SK-N-SH (cell line): ENCODE data around the gene PRDM10. TPM values are rescaled to one million over a fixed set of nuclear protein-coding genes. Genes with fewer than 3 reads are reported as not detected.

Source experiments
- CTCF ChIA-PET: fragments of 300-600, 350-600 bp; formaldehyde crosslinking; extraction: SDS; loops from one replicate; lab custom pipeline; 2021; lab: Yijun Ruan, JAX
- POLR2A ChIA-PET: fragments of 350-600 bp; sonication (Branson Sonifier 250); formaldehyde crosslinking; extraction: SDS; loops from one replicate; lab custom pipeline; 2020; ENCODE audit warnings: antibody characterized with exemption, inconsistent platforms; lab: Yijun Ruan, JAX
- DNase-seq: peaks from one replicate; pipeline ENCODE4 v3.0.0; 2012
- H2AFZ ChIP-seq: fragments of 200-600 bp; sonication (generic); 2 replicates; pipeline ENCODE4 v1.8.1; 2016; ENCODE audit warnings: antibody characterized with exemption, mild to moderate bottlenecking, low read depth
- H3F3A ChIP-seq: fragments of 200-600 bp; sonication (generic); replicated peaks from 2 replicates; pipeline ENCODE3; 2016; ENCODE audit warnings: antibody characterized with exemption, mild to moderate bottlenecking; ENCODE audit not compliant: insufficient read depth
- H3K27ac ChIP-seq, 2 experiments: fragments of 200-500 bp in 1 of 2; fragments of 200-600 bp in 1 of 2; sonication (Bioruptor generic) in 1 of 2; sonication (generic), shearing (Covaris generic) in 1 of 2; 2 replicates each; pipeline versions ENCODE4 v1.5.1 to v1.6.1; 2014 to 2016; ENCODE audit warnings: low read depth in 2 of 2, inconsistent platforms in 1 of 2, low read length in 1 of 2, mild to moderate bottlenecking in 1 of 2, mixed read lengths in 1 of 2
- H3K27me3 ChIP-seq: fragments of 200-600 bp; sonication (generic), shearing (Covaris generic); 2 replicates; pipeline ENCODE4 v1.6.1; 2016; ENCODE audit warnings: mixed run types; ENCODE audit not compliant: insufficient read depth
- H3K36me3 ChIP-seq, 2 experiments: fragments of 200-500 bp in 1 of 2; fragments of 200-600 bp in 1 of 2; sonication (Bioruptor generic) in 1 of 2; sonication (generic) in 1 of 2; replicated peaks in 1 of 2; 2 replicates each; pipeline versions ENCODE3 to v1.5.1; 2014 to 2016; ENCODE audit warnings: low read length in 1 of 2, mild to moderate bottlenecking in 1 of 2; ENCODE audit not compliant: insufficient read depth in 2 of 2, control insufficient read depth in 1 of 2
- H3K4me1 ChIP-seq, 2 experiments: fragments of 200-500 bp in 1 of 2; fragments of 200-600 bp in 1 of 2; sonication (Bioruptor generic) in 1 of 2; sonication (generic), shearing (Covaris generic) in 1 of 2; 2 replicates each; pipeline versions ENCODE4 v1.5.1 to v1.6.1; 2014 to 2016; ENCODE audit warnings: low read depth in 1 of 2, low read length in 1 of 2, mixed run types in 1 of 2; ENCODE audit not compliant: insufficient read depth in 2 of 2, control insufficient read depth in 1 of 2
- H3K4me2 ChIP-seq: fragments of 200-600 bp; sonication (generic), shearing (Covaris generic); 2 replicates; pipeline ENCODE4 v1.6.1; 2017; ENCODE audit warnings: mixed run types
- H3K4me3 ChIP-seq, 2 experiments: fragments of 200-500 bp in 1 of 2; fragments of 200-600 bp in 1 of 2; sonication (Bioruptor generic) in 1 of 2; sonication (generic), shearing (Covaris generic) in 1 of 2; 2 replicates each; pipeline versions ENCODE4 v1.5.1 to v1.8.1; 2014 to 2016; ENCODE audit warnings: low read depth in 2 of 2, inconsistent platforms in 1 of 2, low read length in 1 of 2, mild to moderate bottlenecking in 1 of 2, mixed read lengths in 1 of 2, moderate library complexity in 1 of 2
- H3K79me2 ChIP-seq: fragments of 200-600 bp; sonication (generic); 2 replicates; pipeline ENCODE4 v1.8.1; 2017; ENCODE audit warnings: mild to moderate bottlenecking; ENCODE audit not compliant: insufficient read depth
- H3K9ac ChIP-seq: fragments of 200-600 bp; sonication (generic); 2 replicates; pipeline ENCODE4 v1.6.1; 2017; ENCODE audit warnings: mixed run types
- H3K9me2 ChIP-seq: fragments of 200-600 bp; sonication (generic); 2 replicates; pipeline ENCODE4 v1.6.1; 2017; ENCODE audit warnings: mixed run types
- H3K9me3 ChIP-seq: fragments of 200-600 bp; sonication (generic); 2 replicates; pipeline ENCODE4 v1.6.1; 2017; ENCODE audit warnings: mixed run types, mild to moderate bottlenecking, moderate library complexity
- H4K20me1 ChIP-seq: fragments of 200-600 bp; sonication (generic); 2 replicates; pipeline ENCODE4 v1.6.1; 2017; ENCODE audit warnings: mild to moderate bottlenecking, mixed run types; ENCODE audit not compliant: insufficient read depth
- CHD2 ChIP-seq: fragments of 150-350 bp; IDR thresholded peaks from 2 replicates; pipeline ENCODE4 v1.6.1; 2018; ENCODE audit warnings: low read length; ENCODE audit not compliant: partially characterized antibody
- EP300 ChIP-seq, 2 experiments: IDR thresholded peaks; 2 replicates each; pipeline versions ENCODE4 v1.4.0 to v1.6.1; 2012; ENCODE audit warnings: borderline replicate concordance in 1 of 2, low read depth in 1 of 2, low read length in 1 of 2
- EZH2phosphoT487 ChIP-seq: fragments of 200-600 bp; sonication (generic); IDR thresholded peaks from 2 replicates; pipeline ENCODE4 v1.6.1; 2017; ENCODE audit warnings: low read depth, mixed run types, mild to moderate bottlenecking, antibody characterized with exemption, moderate library complexity, borderline replicate concordance
- FOSL2 ChIP-seq: IDR thresholded peaks from 2 replicates; pipeline ENCODE4 v1.4.0; 2012; ENCODE audit warnings: low read depth, mild to moderate bottlenecking, moderate library complexity, borderline replicate concordance
- FOXJ3 ChIP-seq: sonication (generic); formaldehyde crosslinking; IDR thresholded peaks from 2 replicates; pipeline ENCODE4 v1.5.1; 2020; ENCODE audit warnings: mild to moderate bottlenecking, missing genetic modification reagents
- MEF2A ChIP-seq: IDR thresholded peaks from 2 replicates; pipeline ENCODE4 v1.4.0; 2012; ENCODE audit warnings: low read depth, borderline replicate concordance
- NFIC ChIP-seq: IDR thresholded peaks from 2 replicates; pipeline ENCODE4 v1.4.0; 2012; ENCODE audit warnings: borderline replicate concordance
- TAF1 ChIP-seq: IDR thresholded peaks from 2 replicates; pipeline ENCODE4 v1.6.1; 2012; ENCODE audit warnings: low read depth, mild to moderate bottlenecking, low read length, moderate library complexity, borderline replicate concordance
- TCF12 ChIP-seq: IDR thresholded peaks from 2 replicates; pipeline ENCODE4 v1.4.0; 2012
- WGBS: methylation state at CpG from one replicate; pipeline ENCODE4 v1.1.6; 2017; ENCODE audit warnings: low lambda C conversion rate; 5-methylcytosine and 5-hydroxymethylcytosine counted together
- polyA plus RNA-seq, 3 experiments: library from polyadenylated mRNA; depleted of rRNA; stranded (reverse); fragments of >200 nt; gene quantifications; 2 replicates each; pipeline ENCODE4 v1.2.3, GENCODE V29; 2012
- TF ChIP-seq, protein P1 (sequence below): IDR thresholded peaks from 2 replicates; pipeline ENCODE4 v1.4.0; 2012; ENCODE audit warnings: low read depth
- TF ChIP-seq, protein P2 (sequence below): IDR thresholded peaks from 2 replicates; pipeline ENCODE4 v1.6.1; 2012; ENCODE audit warnings: mild to moderate bottlenecking, low read depth, low read length, moderate library complexity
- TF ChIP-seq, protein P3 (sequence below): fragments of 150-350 bp; IDR thresholded peaks from 2 replicates; pipeline ENCODE4 v1.6.1; 2016; ENCODE audit warnings: mild to moderate bottlenecking, low read depth, low read length

Gene PRDM10
- polyA plus RNA-seq, 1 of the 3 experiments (the other 2 are of a cell fraction) = 1.9 TPM

DNA sequence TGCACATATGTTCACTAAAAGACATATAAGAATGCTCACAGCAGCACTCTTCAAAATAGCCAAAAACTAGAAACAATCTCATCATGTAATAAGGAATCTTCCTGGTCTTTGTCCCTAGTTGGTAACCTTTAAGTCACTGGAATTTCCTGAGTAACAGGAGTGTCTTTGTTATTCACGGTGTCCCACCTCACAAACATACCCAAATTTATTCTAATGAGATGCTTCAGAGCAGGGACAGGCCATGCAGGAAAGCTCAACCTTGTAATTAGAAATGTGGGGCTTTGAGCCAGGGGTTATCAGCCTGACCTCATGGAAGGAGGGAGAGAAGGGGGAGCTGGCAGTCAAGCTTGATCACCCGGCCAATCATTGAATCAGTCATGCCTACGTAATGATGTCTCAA lies 66.9 kb downstream of the PRDM10 start:
- DNase-seq = no peak
- Histone ChIP-seq H3K4me1 (peaks cover 0 to 7% of the 10 kb centered on the region in 2 experiments; a peak in 2 of 4 replicates), H2AFZ (no peak overlapping the region), H3K4me2 (no peak overlapping the region), H3K9me2 (no peaks in the 10 kb centered on the region), H3F3A (no peaks in the 10 kb centered on the region), H3K36me3 (peaks cover 3 to 4% of the 10 kb centered on the region in 2 experiments), H3K9ac (no peak overlapping the region), H3K27me3 (no peaks in the 10 kb centered on the region), H3K4me3 (no peak overlapping the region), H4K20me1 (no peaks in the 10 kb centered on the region), H3K27ac (no peak overlapping the region), H3K79me2 (no peaks in the 10 kb centered on the region), H3K9me3 (no peaks in the 10 kb centered on the region)
- ChIA-PET CTCF (interaction anchor here (1.2 to 2.3 kb wide), 4 partner anchors 8 to 196 kb away, joined by 3 to 6 read pairs (median 4); no protein-coding TSS in a partner anchor), POLR2A (no interaction called here)
- WGBS = 95% methylated on average over 3 of the region's 3 CpGs
- TF ChIP-seq EP300 (IDR thresholded peaks at IDR 0.05; ENCODE audit: borderline replicate concordance in 1 of 2, low read depth in 1 of 2, low read length in 1 of 2) = no peak
- TF ChIP-seq, protein P1, sequence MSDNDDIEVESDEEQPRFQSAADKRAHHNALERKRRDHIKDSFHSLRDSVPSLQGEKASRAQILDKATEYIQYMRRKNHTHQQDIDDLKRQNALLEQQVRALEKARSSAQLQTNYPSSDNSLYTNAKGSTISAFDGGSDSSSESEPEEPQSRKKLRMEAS = no peak
- TF ChIP-seq TCF12 = no peak
- no peak for TF ChIP-seq FOXJ3 (CRISPR knock-in tag)
- no peak for TF ChIP-seq FOSL2

DNA sequence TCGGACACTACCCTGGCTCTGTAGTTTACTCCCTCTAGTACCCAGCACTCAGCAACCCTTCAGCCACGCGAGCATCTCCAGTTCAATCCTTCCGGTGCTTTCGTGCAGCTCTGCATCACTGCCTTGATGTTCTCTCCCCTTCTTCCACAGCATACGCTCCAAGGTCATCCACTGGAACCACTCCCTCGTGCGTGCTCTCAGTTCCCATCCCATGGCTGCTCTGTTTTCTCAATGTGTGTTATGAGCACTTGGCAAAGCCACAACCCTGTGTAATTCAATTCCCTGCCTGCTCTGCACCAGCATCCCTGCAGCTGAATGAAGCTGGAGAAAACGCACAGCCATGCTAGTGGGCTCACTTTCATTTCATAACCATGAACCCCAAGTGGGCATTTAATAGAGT lies 68.7 kb downstream of the PRDM10 start:
- H3K9me3 ChIP-seq = no peaks in the 10 kb centered on the region
- peaks cover 0 to 14% of the 10 kb centered on the region in 2 experiments for H3K36me3 ChIP-seq
- H3F3A ChIP-seq = no peaks in the 10 kb centered on the region
- 98% methylated on average over 9 of the region's 9 CpGs for WGBS
- no peak overlapping the region for H3K4me3 ChIP-seq
- no peaks in the 10 kb centered on the region for H4K20me1 ChIP-seq
- no peaks in the 10 kb centered on the region for H3K79me2 ChIP-seq
- no peak for DNase-seq
- ChIA-PET POLR2A (no interaction called here), CTCF (interaction anchor here (0.6 to 0.9 kb wide), 2 partner anchors 32 to 198 kb away, joined by 3 to 4 read pairs; no protein-coding TSS in a partner anchor)
- H3K4me1 ChIP-seq = peaks cover 0 to 6% of the 10 kb centered on the region in 2 experiments; a peak in 1 of 4 replicates
- no peaks in the 10 kb centered on the region for H3K27me3 ChIP-seq
- no peak overlapping the region for H3K27ac ChIP-seq
- TF ChIP-seq MEF2A (no peak), EZH2phosphoT487 (no peak), NFIC (no peak), FOSL2 (no peak), TAF1 (no peak), CHD2 (no peak)
- TF ChIP-seq, protein P2, sequence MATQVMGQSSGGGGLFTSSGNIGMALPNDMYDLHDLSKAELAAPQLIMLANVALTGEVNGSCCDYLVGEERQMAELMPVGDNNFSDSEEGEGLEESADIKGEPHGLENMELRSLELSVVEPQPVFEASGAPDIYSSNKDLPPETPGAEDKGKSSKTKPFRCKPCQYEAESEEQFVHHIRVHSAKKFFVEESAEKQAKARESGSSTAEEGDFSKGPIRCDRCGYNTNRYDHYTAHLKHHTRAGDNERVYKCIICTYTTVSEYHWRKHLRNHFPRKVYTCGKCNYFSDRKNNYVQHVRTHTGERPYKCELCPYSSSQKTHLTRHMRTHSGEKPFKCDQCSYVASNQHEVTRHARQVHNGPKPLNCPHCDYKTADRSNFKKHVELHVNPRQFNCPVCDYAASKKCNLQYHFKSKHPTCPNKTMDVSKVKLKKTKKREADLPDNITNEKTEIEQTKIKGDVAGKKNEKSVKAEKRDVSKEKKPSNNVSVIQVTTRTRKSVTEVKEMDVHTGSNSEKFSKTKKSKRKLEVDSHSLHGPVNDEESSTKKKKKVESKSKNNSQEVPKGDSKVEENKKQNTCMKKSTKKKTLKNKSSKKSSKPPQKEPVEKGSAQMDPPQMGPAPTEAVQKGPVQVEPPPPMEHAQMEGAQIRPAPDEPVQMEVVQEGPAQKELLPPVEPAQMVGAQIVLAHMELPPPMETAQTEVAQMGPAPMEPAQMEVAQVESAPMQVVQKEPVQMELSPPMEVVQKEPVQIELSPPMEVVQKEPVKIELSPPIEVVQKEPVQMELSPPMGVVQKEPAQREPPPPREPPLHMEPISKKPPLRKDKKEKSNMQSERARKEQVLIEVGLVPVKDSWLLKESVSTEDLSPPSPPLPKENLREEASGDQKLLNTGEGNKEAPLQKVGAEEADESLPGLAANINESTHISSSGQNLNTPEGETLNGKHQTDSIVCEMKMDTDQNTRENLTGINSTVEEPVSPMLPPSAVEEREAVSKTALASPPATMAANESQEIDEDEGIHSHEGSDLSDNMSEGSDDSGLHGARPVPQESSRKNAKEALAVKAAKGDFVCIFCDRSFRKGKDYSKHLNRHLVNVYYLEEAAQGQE = no peak
- TF ChIP-seq, protein P3, sequence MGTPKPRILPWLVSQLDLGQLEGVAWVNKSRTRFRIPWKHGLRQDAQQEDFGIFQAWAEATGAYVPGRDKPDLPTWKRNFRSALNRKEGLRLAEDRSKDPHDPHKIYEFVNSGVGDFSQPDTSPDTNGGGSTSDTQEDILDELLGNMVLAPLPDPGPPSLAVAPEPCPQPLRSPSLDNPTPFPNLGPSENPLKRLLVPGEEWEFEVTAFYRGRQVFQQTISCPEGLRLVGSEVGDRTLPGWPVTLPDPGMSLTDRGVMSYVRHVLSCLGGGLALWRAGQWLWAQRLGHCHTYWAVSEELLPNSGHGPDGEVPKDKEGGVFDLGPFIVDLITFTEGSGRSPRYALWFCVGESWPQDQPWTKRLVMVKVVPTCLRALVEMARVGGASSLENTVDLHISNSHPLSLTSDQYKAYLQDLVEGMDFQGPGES = no peak
- no peak overlapping the region for H3K4me2 ChIP-seq
- no peak overlapping the region for H2AFZ ChIP-seq
- H3K9ac ChIP-seq = no peak overlapping the region
- no peaks in the 10 kb centered on the region for H3K9me2 ChIP-seq
